CD4-positive, alpha-beta T cell (primary cell): ENCODE data around the gene IL4I1. TPM values are rescaled to one million over a fixed set of nuclear protein-coding genes. Genes with fewer than 3 reads are reported as not detected.

Experiments used
- ATAC-seq: fragments of 200-7000 bp; cut with Tn5 transposase; one replicate; pipeline ENCODE4 v1.10.0; 2022; ENCODE audit warnings: mild to moderate bottlenecking; ENCODE audit not compliant: poor library complexity
- CTCF ChIA-PET: fragments of 350-600 bp; sonication (Branson Sonifier 250); formaldehyde crosslinking; loops from one replicate; lab custom pipeline; 2021; ENCODE audit warnings: antibody characterized with exemption, inconsistent platforms; lab: Charles Lee
- POLR2A ChIA-PET: fragments of 350-600 bp; sonication (Branson Sonifier 250); formaldehyde crosslinking; loops from one replicate; lab custom pipeline; 2021; ENCODE audit warnings: antibody characterized with exemption, inconsistent platforms; lab: Charles Lee
- DNase-seq, 14 experiments: peaks; one replicate each; pipeline ENCODE4 v3.0.0-alpha.2; 2013 to 2020; ENCODE audit warnings: mixed read lengths in 2 of 14
- H3K27ac ChIP-seq, 2 donors: one replicate each; pipeline versions ENCODE4 v1.5.1 to v1.7.0; 2013; ENCODE audit warnings: low read length in 2 of 2, low read depth in 1 of 2, mild to moderate bottlenecking in 1 of 2
- H3K27me3 ChIP-seq, 2 experiments: 1 replicate in 1 of 2; 2 replicates in 1 of 2; pipeline versions ENCODE4 v1.6.1 to v1.7.0; 2013; ENCODE audit warnings: low read length in 2 of 2, control low read depth in 1 of 2, mild to moderate bottlenecking in 1 of 2, moderate library complexity in 1 of 2; ENCODE audit not compliant: insufficient read depth in 2 of 2, control insufficient read depth in 1 of 2
- H3K36me3 ChIP-seq: one replicate; pipeline ENCODE4 v1.6.1; 2013; ENCODE audit warnings: low read length, control low read depth; ENCODE audit not compliant: insufficient read depth
- H3K4me1 ChIP-seq: one replicate; pipeline ENCODE4 v1.6.1; 2013; ENCODE audit warnings: low read length, control low read depth; ENCODE audit not compliant: insufficient read depth
- H3K4me3 ChIP-seq: one replicate; pipeline ENCODE4 v1.5.1; 2013; ENCODE audit warnings: mild to moderate bottlenecking, low read length, moderate library complexity
- H3K9me3 ChIP-seq, 2 experiments: 1 replicate in 1 of 2; 2 replicates in 1 of 2; pipeline versions ENCODE4 v1.6.1 to v1.7.0; 2013; ENCODE audit warnings: low read length in 2 of 2, mild to moderate bottlenecking in 2 of 2, control low read depth in 1 of 2, moderate library complexity in 1 of 2; ENCODE audit not compliant: control insufficient read depth in 1 of 2, insufficient read depth in 1 of 2
- H3K27ac Mint-ChIP-seq: one replicate; pipeline ENCODE4 v1.8.0; 2020; ENCODE audit warnings: mixed read lengths
- H3K27me3 Mint-ChIP-seq: one replicate; pipeline ENCODE4 v1.8.0; 2021; ENCODE audit warnings: mixed read lengths
- H3K36me3 Mint-ChIP-seq: one replicate; pipeline ENCODE4 v1.8.0; 2021; ENCODE audit warnings: low read depth, mixed read lengths
- H3K4me1 Mint-ChIP-seq: one replicate; pipeline ENCODE4 v1.8.0; 2021; ENCODE audit warnings: low read depth, mixed read lengths
- H3K4me3 Mint-ChIP-seq: one replicate; pipeline ENCODE4 v1.8.0; 2020; ENCODE audit warnings: mild to moderate bottlenecking, mixed read lengths
- H3K9me3 Mint-ChIP-seq: one replicate; pipeline ENCODE4 v1.8.0; 2020; ENCODE audit warnings: mixed read lengths
- intact Hi-C, 2 experiments: fragments of 100-400 bp; cut with DNase I in 1 of 2; cut with micrococcal nuclease in 1 of 2; formaldehyde crosslinking; loops; one replicate each; pipeline versions ENCODE4 v1.15.1 to v1.9.0; 2023 to 2025; cut with DNase I, micrococcal nuclease
- total RNA-seq, 174 experiments: library from RNA in 2 of 174; stranded (reverse) in 2 of 174; gene quantifications; one replicate each; pipeline ENCODE4 v1.2.3 and lab custom pipeline; 2021 to 2026
- TF ChIP-seq, protein P1 (sequence below): fragments of 200-600 bp; IDR thresholded peaks from one replicate; pipeline ENCODE4 v1.8.0; 2022; ENCODE audit warnings: antibody characterized with exemption, mild to moderate bottlenecking

Gene IL4I1
- total RNA-seq, 2 experiments from 2014 or later, result 4.7 to 5.4 TPM

DNA sequence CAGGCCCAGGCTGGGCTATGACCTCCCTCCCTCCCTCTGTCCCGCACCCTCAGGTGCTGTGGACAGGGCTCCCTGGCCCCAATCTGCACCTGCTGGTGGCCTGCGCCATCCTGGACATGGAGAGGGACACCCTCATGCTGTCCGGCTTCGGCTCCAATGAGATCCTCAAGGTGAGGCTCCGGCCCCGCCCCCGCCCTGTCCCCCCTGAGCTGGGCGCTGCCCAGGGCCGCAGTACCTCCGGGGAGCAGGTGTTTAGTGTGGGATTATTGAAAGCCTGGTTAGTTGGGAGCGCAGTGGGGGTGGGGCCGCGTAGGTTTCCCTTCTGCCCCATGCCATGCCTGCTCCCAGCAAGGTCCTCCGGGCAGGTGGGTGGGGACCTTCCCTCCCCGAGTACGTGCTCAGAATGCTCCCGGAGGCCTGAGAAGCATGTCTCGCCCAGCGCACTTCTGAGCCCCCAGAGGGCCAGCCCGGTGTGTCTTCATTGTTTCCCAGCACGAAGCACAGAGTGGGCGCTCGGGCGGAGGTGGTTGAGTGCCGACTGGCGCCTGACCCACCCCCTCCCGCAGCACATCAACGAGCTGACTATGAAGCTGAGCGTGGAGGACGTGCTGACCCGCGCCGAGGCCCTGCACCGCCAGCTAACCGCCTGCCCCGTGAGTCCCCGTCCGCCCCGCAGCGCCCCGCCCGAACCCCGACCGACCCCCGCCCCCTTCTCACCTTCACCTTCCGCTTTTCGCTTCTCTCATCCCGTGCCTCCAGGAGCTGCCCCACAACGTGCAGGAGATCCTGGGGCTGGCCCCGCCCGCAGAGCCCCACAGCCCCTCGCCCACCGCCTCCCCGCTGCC is 8.8 kb downstream of the IL4I1 start:
- ChIA-PET POLR2A (no interaction called here), CTCF (no interaction called here)
- Histone ChIP-seq H3K9me3 (no peaks in the 10 kb centered on the region), H3K4me3 (no peak overlapping the region), H3K4me1 (peaks cover 19% of the 10 kb centered on the region), H3K27me3 (no peaks in the 10 kb centered on the region), H3K36me3 (peaks cover 33% of the 10 kb centered on the region), H3K27ac (no peak overlapping the region)
- intact Hi-C loops, result no loop called here
- Mint-ChIP-seq H3K4me3 (no peak overlapping the region), H3K27me3 (no peaks in the 10 kb centered on the region), H3K9me3 (no peaks in the 10 kb centered on the region), H3K36me3 (peaks cover 28% of the 10 kb centered on the region), H3K4me1 (peaks cover 9% of the 10 kb centered on the region), H3K27ac (no peak overlapping the region)
- no peak for ATAC-seq
- TF ChIP-seq, protein P1, sequence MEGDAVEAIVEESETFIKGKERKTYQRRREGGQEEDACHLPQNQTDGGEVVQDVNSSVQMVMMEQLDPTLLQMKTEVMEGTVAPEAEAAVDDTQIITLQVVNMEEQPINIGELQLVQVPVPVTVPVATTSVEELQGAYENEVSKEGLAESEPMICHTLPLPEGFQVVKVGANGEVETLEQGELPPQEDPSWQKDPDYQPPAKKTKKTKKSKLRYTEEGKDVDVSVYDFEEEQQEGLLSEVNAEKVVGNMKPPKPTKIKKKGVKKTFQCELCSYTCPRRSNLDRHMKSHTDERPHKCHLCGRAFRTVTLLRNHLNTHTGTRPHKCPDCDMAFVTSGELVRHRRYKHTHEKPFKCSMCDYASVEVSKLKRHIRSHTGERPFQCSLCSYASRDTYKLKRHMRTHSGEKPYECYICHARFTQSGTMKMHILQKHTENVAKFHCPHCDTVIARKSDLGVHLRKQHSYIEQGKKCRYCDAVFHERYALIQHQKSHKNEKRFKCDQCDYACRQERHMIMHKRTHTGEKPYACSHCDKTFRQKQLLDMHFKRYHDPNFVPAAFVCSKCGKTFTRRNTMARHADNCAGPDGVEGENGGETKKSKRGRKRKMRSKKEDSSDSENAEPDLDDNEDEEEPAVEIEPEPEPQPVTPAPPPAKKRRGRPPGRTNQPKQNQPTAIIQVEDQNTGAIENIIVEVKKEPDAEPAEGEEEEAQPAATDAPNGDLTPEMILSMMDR, result no peak
- no peak for DNase-seq

DNA sequence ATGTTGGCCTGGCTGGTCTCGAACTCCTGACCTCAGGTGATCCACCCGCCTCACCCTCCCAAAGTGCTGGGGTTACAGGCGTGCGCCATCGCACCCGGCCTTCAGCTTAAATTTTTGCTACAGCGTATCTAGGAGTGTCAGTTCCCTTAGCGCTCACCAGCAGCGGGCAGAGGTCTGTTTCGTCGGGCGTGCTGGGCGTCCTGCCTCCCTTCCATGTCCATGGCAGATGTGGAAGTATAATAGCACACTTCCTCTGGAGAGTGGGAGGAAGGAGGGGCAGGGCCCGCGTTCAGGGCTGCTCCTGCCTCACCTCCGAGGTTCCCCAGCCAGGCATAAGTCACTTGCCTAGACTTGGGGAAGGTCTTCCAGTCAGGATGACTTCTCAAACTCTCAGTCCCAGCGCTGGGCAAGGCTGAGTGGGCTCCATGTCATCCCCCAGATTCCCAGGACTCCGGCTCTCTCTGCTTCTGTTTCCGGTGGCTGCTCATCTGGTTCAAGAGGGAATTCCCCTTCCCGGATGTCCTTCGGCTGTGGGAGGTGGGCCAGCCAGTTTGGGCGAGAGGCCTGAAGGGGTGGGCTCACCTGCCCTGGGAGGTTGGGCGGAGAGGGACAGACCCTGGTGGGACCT is 9.5 kb downstream of the IL4I1 start:
- Histone ChIP-seq H3K4me3 (no peak overlapping the region), H3K27me3 (no peaks in the 10 kb centered on the region), H3K27ac (no peak overlapping the region), H3K9me3 (peaks cover 0 to 3% of the 10 kb centered on the region in 2 experiments), H3K36me3 (peaks cover 40% of the 10 kb centered on the region), H3K4me1 (peaks cover 19% of the 10 kb centered on the region)
- Mint-ChIP-seq H3K27ac (no peak overlapping the region), H3K36me3 (peaks cover 32% of the 10 kb centered on the region), H3K9me3 (no peaks in the 10 kb centered on the region), H3K4me1 (peaks cover 3% of the 10 kb centered on the region), H3K4me3 (no peak overlapping the region), H3K27me3 (no peaks in the 10 kb centered on the region)
- ChIA-PET CTCF (no interaction called here), POLR2A (no interaction called here)
- TF ChIP-seq, protein P1, result no peak
- intact Hi-C loops, result no loop called here
- ATAC-seq (no peak), DNase-seq (no peak)

DNA sequence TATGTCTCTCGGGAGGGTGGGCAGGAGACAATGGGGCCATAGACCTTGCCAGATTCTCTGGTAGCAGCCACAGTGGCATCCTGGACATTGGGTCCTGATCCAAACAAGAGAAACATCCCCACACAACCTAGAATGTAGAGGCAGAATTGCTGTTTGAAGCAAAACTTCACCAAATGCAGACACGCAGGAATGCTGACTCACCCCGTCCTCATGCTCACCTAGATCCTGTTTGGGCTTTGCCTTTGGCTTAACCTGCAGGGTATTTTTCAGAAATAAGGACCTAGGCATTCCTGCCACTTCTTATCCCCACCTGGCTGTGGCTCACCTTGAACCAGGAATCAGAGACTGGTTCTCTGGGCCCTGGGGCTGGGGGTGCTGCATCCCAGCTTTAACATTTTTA is 11.9 kb downstream of the IL4I1 start:
- no peaks in the 10 kb centered on the region for H3K27me3 Mint-ChIP-seq
- Histone ChIP-seq H3K27ac (no peak overlapping the region), H3K27me3 (no peaks in the 10 kb centered on the region), H3K4me3 (no peak overlapping the region), H3K9me3 (peaks cover 0 to 3% of the 10 kb centered on the region in 2 experiments), H3K36me3 (peaks cover 64% of the 10 kb centered on the region), H3K4me1 (peaks cover 10% of the 10 kb centered on the region)
- no peak overlapping the region for H3K4me3 Mint-ChIP-seq
- peak in 1 of 14 experiments; percentile 18 for DNase-seq
- ChIA-PET POLR2A (no interaction called here), CTCF (no interaction called here)
- H3K36me3 Mint-ChIP-seq, result peaks cover 50% of the 10 kb centered on the region
- H3K9me3 Mint-ChIP-seq, result no peaks in the 10 kb centered on the region
- no peaks in the 10 kb centered on the region for H3K4me1 Mint-ChIP-seq
- no peak for ATAC-seq
- intact Hi-C loops, result no loop called here
- no peak overlapping the region for H3K27ac Mint-ChIP-seq
- TF ChIP-seq, protein P1, result no peak
